KBM-7 (cell line): Measurements from ENCODE around the gene SYNGAP1.
"Not testable (repeated sequence)": the region's sequence is repeated elsewhere in the genome, so short reads cannot be mapped to it uniquely, and the experiment has no call there.

Experiments used
- DNase-seq: peaks from one replicate; pipeline ENCODE4 v3.0.0-alpha.2; 2015
- in situ Hi-C: fragments of 300-500 bp; cut with MboI; formaldehyde crosslinking; loops from 2 replicates; pipeline ENCODE4 v1.14.3; 2020; ENCODE audit warnings: low sequenced_read_pairs, low pct_unique_long_range_greater_than_20kb, mixed read lengths

The SYNGAP1 gene

GRCh38 chr6:33398601-33399000, 21.3 kb upstream of the SYNGAP1 start:
- in situ Hi-C loops, DNase-seq: not testable (repeated sequence)

GRCh38 chr6:33399881-33400280, 20.0 kb upstream of the SYNGAP1 start:
- not testable (repeated sequence) for DNase-seq
- in situ Hi-C loops: loop anchor here (10.0 kb wide), 1 partner anchor 125 kb away; the partner anchor contains the start of genes B3GALT4, RPS18 and VPS52

GRCh38 chr6:33404884-33405283, 15.0 kb upstream of the SYNGAP1 start:
- in situ Hi-C loops: loop anchor here (10.0 kb wide), 1 partner anchor 130 kb away; the partner anchor contains the start of genes B3GALT4, RPS18 and VPS52
- no peak for DNase-seq

GRCh38 chr6:33405386-33405940, 14.4 kb upstream of the SYNGAP1 start:
- DNase-seq: no peak
- in situ Hi-C loops: loop anchor here (10.0 kb wide), 1 partner anchor 131 kb away; the partner anchor contains the start of genes B3GALT4, RPS18 and VPS52

GRCh38 chr6:33406126-33406525, 13.7 kb upstream of the SYNGAP1 start:
- in situ Hi-C loops: loop anchor here (10.0 kb wide), 1 partner anchor 131 kb away; the partner anchor contains the start of genes B3GALT4, RPS18 and VPS52
- DNase-seq: no peak

- in situ Hi-C loops: loop anchor here (10.0 kb wide), 1 partner anchor 132 kb away; the partner anchor contains the start of genes B3GALT4, RPS18 and VPS52
- peak; percentile 60 for DNase-seq
Observed at GRCh38 chr6:33407132-33407718, 12.6 kb upstream of the SYNGAP1 start.

GRCh38 chr6:33410050-33410710, 9.7 kb upstream of the SYNGAP1 start:
- peak; percentile 97 for DNase-seq
- in situ Hi-C loops: no loop called here

- in situ Hi-C loops: no loop called here
- DNase-seq: peak; percentile 71
Observed at GRCh38 chr6:33410711-33411631, 8.9 kb upstream of the SYNGAP1 start, which contains the start of gene PHF1. PHF1 (plus strand) TSS chr6:33411014; CDS start chr6:33412264, 1,250 bp downstream.

GRCh38 chr6:33411632-33412005, 8.2 kb upstream of the SYNGAP1 start:
- in situ Hi-C loops: no loop called here
- no peak for DNase-seq

GRCh38 chr6:33412140-33413009, 7.5 kb upstream of the SYNGAP1 start:
- in situ Hi-C loops: no loop called here
- no peak for DNase-seq

- in situ Hi-C loops: no loop called here
- DNase-seq: no peak
Observed at GRCh38 chr6:33413241-33414120, 6.4 kb upstream of the SYNGAP1 start.

GRCh38 chr6:33414592-33415271, 5.1 kb upstream of the SYNGAP1 start:
- in situ Hi-C loops: no loop called here
- peak; percentile 40 for DNase-seq

- in situ Hi-C loops: no loop called here
- no peak for DNase-seq
Observed at GRCh38 chr6:33415831-33416230, 4.0 kb upstream of the SYNGAP1 start.

GRCh38 chr6:33416386-33417127, 3.3 kb upstream of the SYNGAP1 start:
- in situ Hi-C loops: no loop called here
- no peak for DNase-seq

GRCh38 chr6:33417128-33417902, 2.5 kb upstream of the SYNGAP1 start:
- no peak for DNase-seq
- in situ Hi-C loops: no loop called here
